ENCODE measurements around the gene CCDC34.

- TF ChIP-seq CTCF (conservative IDR thresholded peaks at IDR 0.05; ENCODE audit: low read depth in 2 of 2) (no peak; a peak in 1 of 4 replicates), POLR2AphosphoS5 (IDR thresholded peaks at IDR 0.05; ENCODE audit: low read depth) (no peak), EZH2 (IDR thresholded peaks at IDR 0.05; ENCODE audit: low read depth, unreplicated experiment) (no peak)
These were observed 34.4 kb downstream of the CCDC34 start for GRCh38 chr11:27328614-27329013.

Measured in GM23338 (cell line).